B cell (primary cell): ENCODE measurements around the gene CORO2B. TPM values are rescaled to one million over a fixed set of nuclear protein-coding genes. Genes with fewer than 3 reads are reported as not detected.

ENCODE experiments used
- ATAC-seq: fragments of 200-7000 bp; cut with Tn5 transposase; one replicate; pipeline ENCODE4 v1.10.0; 2021; ENCODE audit warnings: low read depth, mild to moderate bottlenecking, moderate number of reproducible peaks, moderate library complexity
- CTCF ChIA-PET: fragments of 350-600 bp; sonication (Branson Sonifier 250); formaldehyde crosslinking; loops from one replicate; lab custom pipeline; 2021; ENCODE audit warnings: antibody characterized with exemption, inconsistent platforms; lab: Charles Lee
- POLR2A ChIA-PET: fragments of 350-600 bp; sonication (Branson Sonifier 250); formaldehyde crosslinking; loops from one replicate; lab custom pipeline; 2021; ENCODE audit warnings: antibody characterized with exemption; lab: Charles Lee
- DNase-seq: peaks from one replicate; pipeline ENCODE4 v3.0.0; 2013
- H2AFZ ChIP-seq: 2 replicates; pipeline ENCODE4 v1.6.1; 2012; ENCODE audit warnings: mild to moderate bottlenecking, low read depth, low read length; ENCODE audit not compliant: insufficient read depth, poor library complexity, severe bottlenecking
- H3K27ac ChIP-seq, 2 donors: 1 replicate in 1 of 2; 2 replicates in 1 of 2; pipeline ENCODE4 v1.5.1; 2012 to 2013; ENCODE audit warnings: low read length in 2 of 2, mild to moderate bottlenecking in 2 of 2, moderate library complexity in 1 of 2
- H3K27me3 ChIP-seq, 4 experiments: fragments of 200-600 bp in 1 of 4; sonication (generic) in 1 of 4; replicated peaks in 1 of 4; 1 replicate in 2 of 4; 2 replicates in 2 of 4; pipeline versions ENCODE4 v1.6.1 to v1.7.0; 2013 to 2016; ENCODE audit warnings: low read length in 3 of 4, mild to moderate bottlenecking in 2 of 4, mixed read lengths in 1 of 4, moderate library complexity in 1 of 4; ENCODE audit not compliant: insufficient read depth in 4 of 4, control insufficient read depth in 3 of 4; ENCODE audit errors: control extremely low read depth in 1 of 4
- H3K36me3 ChIP-seq, 2 experiments: replicated peaks in 1 of 2; 1 replicate in 1 of 2; 2 replicates in 1 of 2; pipeline versions ENCODE4 v1.6.1 to v1.7.1; 2013; ENCODE audit warnings: low read length in 1 of 2; ENCODE audit not compliant: insufficient read depth in 2 of 2, control insufficient read depth in 1 of 2; ENCODE audit errors: control extremely low read depth in 1 of 2, extremely low read depth in 1 of 2
- H3K4me1 ChIP-seq, 2 donors: fragments of 200-600 bp in 1 of 2; sonication (generic) in 1 of 2; 1 replicate in 1 of 2; 2 replicates in 1 of 2; pipeline versions ENCODE4 v1.5.1 to v1.6.1; 2013 to 2017; ENCODE audit warnings: low read length in 2 of 2; ENCODE audit not compliant: control insufficient read depth in 2 of 2, insufficient read depth in 2 of 2
- H3K4me2 ChIP-seq: replicated peaks from 2 replicates; pipeline ENCODE3; 2012; ENCODE audit warnings: mild to moderate bottlenecking, low read depth, low read length; ENCODE audit not compliant: poor library complexity, severe bottlenecking
- H3K4me3 ChIP-seq, 5 experiments: fragments of 200-600 bp in 1 of 5; sonication (generic) in 1 of 5; 1 replicate in 3 of 5; 2 replicates in 2 of 5; pipeline versions ENCODE4 v1.5.1 to v1.7.0; 2011 to 2016; ENCODE audit warnings: low read length in 4 of 5, mild to moderate bottlenecking in 4 of 5, low read depth in 2 of 5, control low read depth in 1 of 5, moderate library complexity in 1 of 5; ENCODE audit not compliant: insufficient read depth in 1 of 5; ENCODE audit errors: control extremely low read depth in 1 of 5, extremely low read depth in 1 of 5
- H3K79me2 ChIP-seq: fragments of 200-600 bp; sonication (generic); one replicate; pipeline ENCODE4 v1.6.0; 2016; ENCODE audit warnings: low read length; ENCODE audit not compliant: control insufficient read depth, insufficient read depth
- H3K9ac ChIP-seq: fragments of 200-600 bp; sonication (generic); 2 replicates; pipeline ENCODE4 v1.6.1; 2017; ENCODE audit warnings: mild to moderate bottlenecking, low read length, moderate library complexity
- H3K9me3 ChIP-seq, 3 donors: one replicate each; pipeline versions ENCODE4 v1.6.1 to v1.7.1; 2013; ENCODE audit warnings: low read length in 2 of 3; ENCODE audit not compliant: control insufficient read depth in 2 of 3, insufficient read depth in 1 of 3; ENCODE audit errors: control extremely low read depth in 1 of 3
- H4K20me1 ChIP-seq: 2 replicates; pipeline ENCODE4 v1.6.0; 2012; ENCODE audit warnings: mild to moderate bottlenecking, low read length; ENCODE audit not compliant: insufficient read depth, control insufficient read depth, poor library complexity, severe bottlenecking
- H3K27ac Mint-ChIP-seq: one replicate; pipeline ENCODE4 v1.8.0; 2021; ENCODE audit warnings: mixed read lengths
- H3K27me3 Mint-ChIP-seq: one replicate; pipeline ENCODE4 v1.8.0; 2021; ENCODE audit warnings: mixed read lengths
- H3K4me1 Mint-ChIP-seq: one replicate; pipeline ENCODE4 v1.8.0; 2021; ENCODE audit warnings: mixed read lengths
- H3K4me3 Mint-ChIP-seq: one replicate; pipeline ENCODE4 v1.8.0; 2021; ENCODE audit warnings: mixed read lengths
- H3K9me3 Mint-ChIP-seq: one replicate; pipeline ENCODE4 v1.8.0; 2022; ENCODE audit warnings: mixed read lengths; ENCODE audit not compliant: insufficient read depth
- EZH2 ChIP-seq: IDR thresholded peaks from 2 replicates; pipeline ENCODE4 v1.6.1; 2012; ENCODE audit warnings: borderline replicate concordance, low read depth, mild to moderate bottlenecking, moderate library complexity, low read length; ENCODE audit not compliant: insufficient read depth, poor library complexity, severe bottlenecking
- WGBS: methylation state at CpG from one replicate; pipeline ENCODE4 v1.1.5; 2013; ENCODE audit warnings: missing lambda C conversion rate; ENCODE audit not compliant: insufficient coverage; 5-methylcytosine and 5-hydroxymethylcytosine counted together
- intact Hi-C: fragments of 100-400 bp; cut with micrococcal nuclease; formaldehyde crosslinking; loops from one replicate; pipeline ENCODE4 v1.10.0; 2022
- polyA plus RNA-seq: library from polyadenylated mRNA; depleted of rRNA; stranded (reverse); fragments of >200 nt; gene quantifications from 2 replicates; pipeline ENCODE4 v1.2.3, GENCODE V29; 2012
- total RNA-seq, 2 donors: library from RNA; stranded (reverse); fragments of 120-200 nt in 1 of 2; gene quantifications; 1 replicate in 1 of 2; 2 replicates in 1 of 2; pipeline versions ENCODE4 v1.2.3 to v1.2.4, GENCODE V29; 2013 to 2022
- TF ChIP-seq, protein P1 (sequence below): fragments of 200-600 bp; IDR thresholded peaks from one replicate; pipeline ENCODE4 v1.8.0; 2022; ENCODE audit warnings: antibody characterized with exemption, mild to moderate bottlenecking

Gene CORO2B
- total and polyA plus RNA-seq, 2 donors (not counting 1 experiment from before 2014, with no cell fraction given), result 9.5 to 11.3 TPM

DNA sequence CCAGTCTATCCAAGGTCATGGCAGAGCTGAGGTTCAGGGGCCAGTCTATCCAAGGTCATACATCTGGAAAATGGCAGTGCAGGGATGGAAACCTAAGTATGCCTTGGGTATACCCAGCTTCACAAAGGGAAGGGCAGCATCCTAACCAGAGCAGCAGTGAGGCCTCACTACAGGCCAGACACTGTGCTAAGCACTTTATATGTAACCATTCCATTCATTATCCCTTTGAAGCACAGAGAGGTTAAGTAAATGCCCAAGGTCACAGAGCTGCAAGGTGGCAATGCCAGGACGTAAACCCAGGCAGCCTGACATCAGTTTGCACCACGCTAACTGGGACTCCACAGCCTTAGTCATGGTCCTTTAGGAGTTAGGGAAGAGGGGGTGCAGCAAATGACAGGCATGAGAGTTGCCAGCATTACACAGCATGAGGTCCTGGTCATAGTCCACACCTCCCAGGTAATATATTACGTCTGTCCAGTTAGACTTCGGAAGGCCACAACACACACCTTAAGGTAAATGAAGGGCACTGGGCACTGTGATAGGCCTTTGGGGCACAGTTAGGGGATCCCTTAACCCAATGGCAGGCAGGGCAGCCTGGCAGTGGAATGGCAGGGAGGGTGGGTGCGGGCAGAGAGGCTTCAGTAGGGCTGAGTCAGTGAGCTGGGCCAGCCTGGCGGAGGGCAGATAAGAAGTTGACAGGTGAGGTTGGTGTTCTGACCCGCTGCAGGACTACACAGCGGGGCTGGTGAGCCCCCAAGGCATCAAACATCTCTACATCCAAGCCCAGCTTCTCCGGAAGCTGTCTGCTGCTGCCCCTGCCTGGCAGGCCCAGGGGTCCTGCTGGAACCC, 21.1 kb upstream of the CORO2B start:
- ChIA-PET POLR2A (no interaction called here), CTCF (interaction anchor here (0.6 to 14.0 kb wide), 11 partner anchors 9 to 318 kb away, joined by 3 to 409 read pairs (median 5); no protein-coding TSS in a partner anchor)
- Mint-ChIP-seq H3K27me3 (peaks cover 60% of the 10 kb centered on the region), H3K4me3 (no peak overlapping the region), H3K4me1 (peaks cover 23% of the 10 kb centered on the region), H3K9me3 (no peaks in the 10 kb centered on the region), H3K27ac (no peak overlapping the region)
- Histone ChIP-seq H3K79me2 (no peaks in the 10 kb centered on the region), H3K27ac (no peak overlapping the region), H4K20me1 (no peaks in the 10 kb centered on the region), H2AFZ (no peak overlapping the region), H3K9me3 (no peaks in the 10 kb centered on the region), H3K9ac (no peak overlapping the region), H3K4me2 (no peak overlapping the region), H3K36me3 (no peaks in the 10 kb centered on the region), H3K4me3 (no peak overlapping the region), H3K4me1 (peaks cover 25 to 34% of the 10 kb centered on the region in 2 donors), H3K27me3 (peaks cover 0 to 38% (median 13%) of the 10 kb centered on the region in 4 experiments)
- 90% methylated on average over 5 of the region's 9 CpGs for WGBS
- DNase-seq (no peak), ATAC-seq (no peak)
- TF ChIP-seq EZH2, result no peak
- TF ChIP-seq, protein P1, sequence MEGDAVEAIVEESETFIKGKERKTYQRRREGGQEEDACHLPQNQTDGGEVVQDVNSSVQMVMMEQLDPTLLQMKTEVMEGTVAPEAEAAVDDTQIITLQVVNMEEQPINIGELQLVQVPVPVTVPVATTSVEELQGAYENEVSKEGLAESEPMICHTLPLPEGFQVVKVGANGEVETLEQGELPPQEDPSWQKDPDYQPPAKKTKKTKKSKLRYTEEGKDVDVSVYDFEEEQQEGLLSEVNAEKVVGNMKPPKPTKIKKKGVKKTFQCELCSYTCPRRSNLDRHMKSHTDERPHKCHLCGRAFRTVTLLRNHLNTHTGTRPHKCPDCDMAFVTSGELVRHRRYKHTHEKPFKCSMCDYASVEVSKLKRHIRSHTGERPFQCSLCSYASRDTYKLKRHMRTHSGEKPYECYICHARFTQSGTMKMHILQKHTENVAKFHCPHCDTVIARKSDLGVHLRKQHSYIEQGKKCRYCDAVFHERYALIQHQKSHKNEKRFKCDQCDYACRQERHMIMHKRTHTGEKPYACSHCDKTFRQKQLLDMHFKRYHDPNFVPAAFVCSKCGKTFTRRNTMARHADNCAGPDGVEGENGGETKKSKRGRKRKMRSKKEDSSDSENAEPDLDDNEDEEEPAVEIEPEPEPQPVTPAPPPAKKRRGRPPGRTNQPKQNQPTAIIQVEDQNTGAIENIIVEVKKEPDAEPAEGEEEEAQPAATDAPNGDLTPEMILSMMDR, result no peak
- intact Hi-C loops, result loop anchor here (5.0 kb wide), 1 partner anchor 75 kb away; no protein-coding TSS in a partner anchor
